ENCODE data around the gene TMEM237.
"Not testable (repeated sequence)": the region's sequence is repeated elsewhere in the genome, so short reads cannot be mapped to it uniquely, and the experiment has no call there.

The TMEM237 gene, protein sequence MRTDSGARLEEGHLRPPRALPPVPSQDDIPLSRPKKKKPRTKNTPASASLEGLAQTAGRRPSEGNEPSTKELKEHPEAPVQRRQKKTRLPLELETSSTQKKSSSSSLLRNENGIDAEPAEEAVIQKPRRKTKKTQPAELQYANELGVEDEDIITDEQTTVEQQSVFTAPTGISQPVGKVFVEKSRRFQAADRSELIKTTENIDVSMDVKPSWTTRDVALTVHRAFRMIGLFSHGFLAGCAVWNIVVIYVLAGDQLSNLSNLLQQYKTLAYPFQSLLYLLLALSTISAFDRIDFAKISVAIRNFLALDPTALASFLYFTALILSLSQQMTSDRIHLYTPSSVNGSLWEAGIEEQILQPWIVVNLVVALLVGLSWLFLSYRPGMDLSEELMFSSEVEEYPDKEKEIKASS

DNA sequence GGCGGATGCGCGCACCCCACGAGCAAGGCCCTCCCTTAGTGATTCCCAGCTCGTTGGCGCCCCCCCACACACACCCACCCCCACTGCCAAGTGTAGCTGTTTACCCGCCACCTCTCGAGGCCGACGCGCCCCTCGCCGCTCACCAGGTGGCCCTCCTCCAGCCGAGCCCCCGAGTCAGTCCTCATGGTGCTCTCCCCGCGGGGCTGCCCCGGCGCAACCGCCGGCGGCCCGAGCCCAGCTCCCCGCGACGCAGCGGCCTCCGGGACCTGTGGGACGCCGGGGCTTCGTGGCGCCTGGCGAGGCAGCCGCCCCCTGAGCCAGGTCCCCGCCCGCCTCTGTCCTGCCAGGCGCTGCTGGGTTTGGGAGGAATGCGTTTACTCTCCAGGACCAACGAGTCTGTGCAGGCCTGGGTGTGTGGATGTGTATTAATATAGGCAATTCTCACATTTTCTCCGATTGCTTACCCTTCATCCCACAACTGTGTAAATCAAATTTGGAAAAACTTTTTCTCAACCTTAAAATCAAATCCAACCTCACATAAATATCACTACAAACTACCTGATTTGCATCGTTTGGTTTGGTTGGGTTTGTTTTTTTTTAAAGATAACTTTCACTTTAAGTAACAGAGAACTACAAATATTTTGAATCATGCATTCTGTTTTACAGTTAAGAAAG, at the start of gene TMEM237:
TSS of gene TMEM237 (minus strand) at position 288 of the 675 bp plus-strand sequence. CDS start at position 185, 103 bp downstream.
- DNase-seq (ENCODE audit: low read depth): peak; percentile 11

DNA sequence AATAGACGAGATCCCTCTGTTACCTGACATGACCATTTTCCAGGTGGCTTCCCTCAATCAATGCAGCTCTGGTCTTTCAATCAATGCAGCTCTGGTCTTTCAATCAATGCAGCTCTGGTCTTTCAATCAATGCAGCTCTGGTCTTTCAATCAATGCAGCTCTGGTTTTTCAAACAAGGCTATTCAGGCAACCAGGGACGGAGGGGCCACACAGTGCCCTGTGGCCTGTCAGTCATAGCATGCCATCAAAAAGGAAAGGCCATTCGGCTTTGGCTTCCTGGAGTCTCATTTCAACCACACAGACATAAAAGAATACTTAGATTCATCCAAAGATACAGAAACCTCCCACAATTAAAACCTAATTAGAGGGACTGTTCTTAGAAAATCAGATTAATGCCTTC, 41.9 kb upstream of the TMEM237 start:
- DNase-seq (ENCODE audit: low read depth): no peak

- no peak for DNase-seq (ENCODE audit: low read depth)
These were observed 37.4 kb upstream of the TMEM237 start for GRCh38 chr2:201680743-201681142.

DNA sequence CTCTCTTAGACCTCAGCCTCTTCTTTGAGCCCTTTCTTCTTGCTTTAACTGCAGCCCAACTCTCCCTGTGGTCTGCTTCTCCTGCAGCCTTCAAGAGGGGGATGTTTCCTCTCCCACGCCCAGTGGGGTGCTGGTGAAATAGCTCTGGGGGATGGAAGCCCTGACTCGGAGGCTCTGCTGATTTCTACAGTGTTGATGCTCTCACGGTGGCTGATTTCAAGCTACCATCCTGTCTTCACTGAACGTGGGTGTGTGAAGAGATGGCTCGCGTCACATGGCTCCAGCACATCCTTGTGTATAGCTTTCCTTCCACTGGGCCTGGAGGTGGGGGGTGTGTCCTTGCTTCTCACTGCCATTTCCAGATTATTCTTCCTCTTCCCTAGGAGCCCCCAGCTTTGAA, 35.1 kb upstream of the TMEM237 start:
- no peak for DNase-seq (ENCODE audit: low read depth)

- DNase-seq (ENCODE audit: low read depth): no peak
These were observed 32.2 kb upstream of the TMEM237 start for GRCh38 chr2:201675454-201675853.

GRCh38 chr2:201674794-201675193, 31.5 kb upstream of the TMEM237 start:
- DNase-seq (ENCODE audit: low read depth): no peak

- no peak for DNase-seq (ENCODE audit: low read depth)
These were observed 31.0 kb upstream of the TMEM237 start for GRCh38 chr2:201674298-201674697.

- DNase-seq (ENCODE audit: low read depth): no peak
These were observed 30.2 kb upstream of the TMEM237 start for GRCh38 chr2:201673546-201673945.

GRCh38 chr2:201671205-201671604, 27.9 kb upstream of the TMEM237 start:
- not testable (repeated sequence) for DNase-seq (ENCODE audit: low read depth)

DNA sequence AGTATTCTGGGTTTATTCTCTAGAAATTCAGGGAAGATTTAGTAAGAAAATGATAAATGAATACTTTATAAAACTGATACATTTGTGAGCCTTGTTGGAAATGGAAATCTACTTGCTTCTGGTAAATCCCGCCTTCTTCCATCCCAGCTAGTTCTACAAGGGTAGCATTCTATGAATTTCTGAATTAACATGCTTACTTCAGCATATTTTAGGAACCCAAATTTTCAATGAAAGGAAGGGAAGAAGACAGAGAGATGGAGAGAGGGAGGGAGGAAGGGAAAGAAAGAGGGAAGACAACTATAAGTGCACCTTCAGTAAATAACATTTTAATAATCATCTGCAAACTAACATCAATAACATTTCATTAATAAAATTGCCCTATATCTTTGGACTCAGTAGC, 26.6 kb upstream of the TMEM237 start:
- DNase-seq (ENCODE audit: low read depth): no peak

GRCh38 chr2:201668402-201668910, 25.2 kb upstream of the TMEM237 start:
- no peak for DNase-seq (ENCODE audit: low read depth)

GRCh38 chr2:201664334-201664733, 21.0 kb upstream of the TMEM237 start:
- DNase-seq (ENCODE audit: low read depth): no peak

DNA sequence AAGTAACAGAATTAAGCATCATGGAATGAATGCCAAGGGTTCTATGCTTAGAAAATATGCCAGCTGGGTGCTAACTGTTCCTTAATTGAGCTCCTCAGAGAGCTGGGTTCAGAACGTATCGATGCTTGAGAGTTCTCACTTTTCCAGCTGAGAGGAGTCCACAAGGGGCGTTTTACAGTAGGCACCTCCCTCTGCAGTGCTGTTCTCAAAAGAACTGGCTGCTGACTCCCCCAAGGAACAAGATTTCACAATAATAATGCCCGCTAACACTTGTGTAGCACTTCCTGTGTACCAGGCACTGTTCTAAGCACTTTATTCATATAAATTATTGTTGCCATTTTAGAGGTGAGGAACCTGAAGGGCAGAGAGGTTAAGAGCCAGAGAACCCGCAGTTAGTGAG, 18.1 kb upstream of the TMEM237 start:
- DNase-seq (ENCODE audit: low read depth): no peak

DNA sequence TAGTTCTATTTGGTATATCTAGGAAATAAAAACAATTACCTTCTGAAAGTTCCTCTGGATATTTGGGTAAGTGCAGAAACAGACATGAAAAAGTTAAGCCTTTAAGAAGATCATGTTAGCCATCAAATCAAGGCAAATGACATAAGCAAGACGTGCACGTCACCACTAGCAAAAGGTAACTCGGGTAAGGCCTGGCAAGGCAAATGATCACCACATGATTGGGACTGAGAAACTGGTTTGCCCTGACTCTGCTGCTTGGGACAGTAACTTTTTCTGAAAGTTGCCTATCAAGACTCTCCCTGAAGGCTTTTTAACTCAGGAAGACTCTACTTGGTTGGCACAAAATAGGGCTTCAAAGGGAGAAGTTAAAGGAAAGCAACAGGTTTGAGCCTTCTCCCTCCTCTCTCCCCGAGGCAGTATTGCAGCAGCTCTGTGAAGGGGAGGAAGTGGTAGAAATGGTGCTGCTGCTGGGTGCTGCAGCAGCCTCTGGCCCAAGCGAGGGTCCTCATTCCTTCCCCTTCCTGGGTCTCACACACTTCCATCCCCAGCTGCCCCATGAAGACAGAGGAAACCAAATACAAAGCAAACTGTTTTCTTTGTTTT, 17.1 kb upstream of the TMEM237 start:
- no peak for DNase-seq (ENCODE audit: low read depth)

DNA sequence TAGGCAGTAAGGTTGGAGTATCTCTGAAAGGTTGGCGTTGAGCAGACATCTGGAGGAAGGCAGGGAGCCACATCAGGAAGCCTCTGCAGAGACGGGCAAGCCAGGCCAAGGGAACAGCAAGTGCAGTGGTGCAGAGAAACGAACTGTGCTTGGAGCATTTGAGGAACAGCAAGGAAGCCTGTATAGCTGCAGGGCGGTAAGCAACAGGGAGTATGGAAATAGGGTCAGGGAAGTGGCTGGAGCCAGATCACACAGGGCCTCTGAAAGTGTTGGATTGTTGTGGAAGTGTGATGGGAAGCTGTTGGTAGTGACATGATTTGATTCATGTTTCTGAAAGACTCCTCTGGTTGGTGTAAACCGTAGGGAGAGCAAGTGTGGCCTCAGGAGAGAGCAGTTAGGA, 13.4 kb upstream of the TMEM237 start:
- DNase-seq (ENCODE audit: low read depth): no peak

DNA sequence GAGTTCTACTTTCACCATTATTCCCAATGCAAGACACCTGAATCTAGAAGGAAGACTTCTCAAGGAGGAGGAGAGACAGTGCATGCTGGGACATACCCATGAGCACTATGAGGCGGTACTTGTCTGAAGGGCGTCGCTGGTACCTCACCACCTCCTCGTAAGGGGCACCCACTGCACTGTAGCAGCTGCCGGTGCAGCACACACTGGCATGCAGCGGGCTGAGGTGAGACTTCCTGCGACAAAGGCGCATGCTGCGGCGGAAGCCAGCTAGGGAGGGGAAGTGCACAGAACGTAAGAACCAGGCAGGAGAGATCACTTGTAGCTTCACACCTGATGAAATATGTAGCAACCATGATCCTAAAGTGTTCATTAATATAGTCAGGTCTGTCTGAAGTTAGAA, 12.8 kb upstream of the TMEM237 start:
- no peak for DNase-seq (ENCODE audit: low read depth)

DNA sequence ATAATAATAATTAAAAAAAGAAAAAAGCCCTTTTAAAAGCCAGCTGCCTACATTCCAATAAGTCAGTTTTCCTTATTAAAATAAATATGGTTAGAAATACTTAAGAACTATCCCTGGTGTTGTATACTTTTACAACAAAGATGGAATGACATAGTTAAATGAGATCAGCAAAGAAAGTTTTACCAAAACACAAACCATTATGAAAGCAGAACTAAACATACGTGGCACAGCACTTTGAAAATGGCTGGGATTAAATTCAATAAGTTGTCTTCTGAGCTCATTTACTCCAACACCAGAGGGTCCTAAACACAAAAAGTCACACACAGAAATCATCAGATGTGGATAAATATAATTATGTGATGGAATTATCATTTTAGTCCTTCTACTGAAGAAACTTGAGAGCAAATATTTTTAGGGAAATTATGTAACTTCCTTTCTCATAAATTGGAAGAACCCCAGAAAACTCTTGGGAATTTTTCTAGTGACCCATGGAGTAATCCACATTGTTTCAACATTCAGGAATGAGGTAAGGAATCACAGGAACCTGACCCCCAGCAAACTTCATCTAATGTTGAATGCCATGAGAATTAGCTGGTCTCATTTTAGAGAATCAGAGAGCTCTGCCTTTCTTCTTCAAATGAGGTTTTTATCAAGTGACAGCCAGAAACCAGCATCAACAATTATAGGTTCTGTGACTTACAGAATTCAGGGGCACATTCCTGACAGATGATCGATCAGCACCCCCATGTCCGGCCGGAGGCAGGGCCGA, 11.5 kb upstream of the TMEM237 start:
- no peak for DNase-seq (ENCODE audit: low read depth)

- no peak for DNase-seq (ENCODE audit: low read depth)
These were observed 9.9 kb upstream of the TMEM237 start for GRCh38 chr2:201653221-201653620.

DNA sequence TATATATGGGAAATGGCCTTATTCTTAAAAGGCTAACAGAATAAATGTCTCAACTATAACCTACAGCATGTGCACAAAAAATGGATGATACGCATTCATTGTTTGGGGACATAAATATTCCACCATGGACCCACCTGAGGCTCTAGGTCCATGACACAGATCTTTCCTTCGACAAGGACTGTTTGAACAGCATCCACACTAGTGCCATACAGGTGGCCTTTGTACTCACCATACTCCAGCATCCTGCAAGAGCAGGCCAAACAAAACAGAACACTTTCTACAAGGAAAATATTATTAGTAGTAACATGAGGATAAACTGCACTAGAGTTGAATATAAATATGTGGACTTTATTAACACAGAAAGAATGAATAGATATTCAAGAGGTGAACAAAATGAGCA, 6.1 kb upstream of the TMEM237 start:
- no peak for DNase-seq (ENCODE audit: low read depth)

DNA sequence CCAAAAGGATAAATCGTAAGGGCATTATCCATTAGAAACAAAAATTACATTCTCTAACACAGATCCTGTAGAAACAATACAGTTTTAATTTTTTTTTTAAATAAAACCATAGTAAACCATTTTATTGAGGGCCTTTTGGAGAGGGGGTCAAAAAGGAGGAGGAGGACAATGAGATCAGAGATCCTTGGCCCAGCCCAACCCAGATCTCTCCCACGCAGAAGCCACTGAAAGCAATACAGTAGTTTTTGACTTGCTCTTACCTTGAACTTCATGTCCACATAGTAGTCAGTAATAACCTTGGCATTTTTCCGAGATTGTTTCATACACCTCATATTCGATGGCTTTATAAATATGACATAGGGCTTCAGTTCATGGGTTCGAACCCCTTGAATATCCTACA, 4.1 kb upstream of the TMEM237 start:
- no peak for DNase-seq (ENCODE audit: low read depth)

DNA sequence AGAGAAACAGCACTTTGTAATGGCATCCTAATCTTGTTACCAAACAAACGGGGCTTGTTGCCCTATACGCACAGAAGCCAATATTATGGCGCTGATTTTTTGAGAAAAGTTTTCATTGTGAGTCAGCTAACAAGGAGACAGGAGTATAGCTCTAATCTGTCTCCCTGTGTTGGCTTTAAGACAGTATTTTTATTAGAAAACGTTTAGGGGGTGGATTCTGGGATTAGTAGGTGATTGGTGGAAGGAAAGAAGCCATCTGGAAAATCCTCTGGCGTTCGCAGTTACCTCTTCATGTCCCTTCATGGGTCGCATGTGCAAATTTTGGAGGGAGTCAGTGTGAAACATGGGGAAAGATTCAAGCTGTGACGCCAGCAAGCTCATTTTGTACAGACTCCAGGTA, 698 bp upstream of the TMEM237 start:
- DNase-seq (ENCODE audit: low read depth): no peak

- peak; percentile 73 for DNase-seq (ENCODE audit: low read depth)
These were observed 606 bp downstream of the TMEM237 start for GRCh38 chr2:201642579-201643215.

Data from stimulated activated CD8-positive, alpha-beta memory T cell treated with anti-CD3 and anti-CD28 coated beads, Interleukin-7, amount 100 ng/mL, for 24 hours (primary cell).